Measurements from ENCODE around the gene ZNF862.

ZNF862 gene

DNA sequence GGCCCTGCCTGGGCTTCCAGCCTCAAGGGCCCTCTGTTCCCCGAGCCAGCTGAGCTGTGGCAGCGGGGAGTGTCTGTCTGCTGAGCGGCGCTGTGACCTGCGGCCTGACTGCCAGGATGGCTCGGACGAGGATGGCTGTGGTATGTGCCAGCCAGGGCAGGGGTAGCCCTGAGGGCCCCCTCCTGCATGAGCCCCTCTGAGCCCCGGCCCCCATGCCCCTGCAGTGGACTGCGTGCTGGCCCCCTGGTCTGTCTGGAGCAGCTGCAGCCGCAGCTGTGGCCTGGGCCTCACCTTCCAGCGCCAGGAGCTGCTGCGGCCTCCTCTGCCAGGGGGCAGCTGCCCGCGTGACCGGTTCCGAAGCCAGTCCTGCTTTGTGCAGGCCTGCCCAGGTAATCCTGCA lies 36.4 kb upstream of the ZNF862 start:
- TF ChIP-seq, protein P1, sequence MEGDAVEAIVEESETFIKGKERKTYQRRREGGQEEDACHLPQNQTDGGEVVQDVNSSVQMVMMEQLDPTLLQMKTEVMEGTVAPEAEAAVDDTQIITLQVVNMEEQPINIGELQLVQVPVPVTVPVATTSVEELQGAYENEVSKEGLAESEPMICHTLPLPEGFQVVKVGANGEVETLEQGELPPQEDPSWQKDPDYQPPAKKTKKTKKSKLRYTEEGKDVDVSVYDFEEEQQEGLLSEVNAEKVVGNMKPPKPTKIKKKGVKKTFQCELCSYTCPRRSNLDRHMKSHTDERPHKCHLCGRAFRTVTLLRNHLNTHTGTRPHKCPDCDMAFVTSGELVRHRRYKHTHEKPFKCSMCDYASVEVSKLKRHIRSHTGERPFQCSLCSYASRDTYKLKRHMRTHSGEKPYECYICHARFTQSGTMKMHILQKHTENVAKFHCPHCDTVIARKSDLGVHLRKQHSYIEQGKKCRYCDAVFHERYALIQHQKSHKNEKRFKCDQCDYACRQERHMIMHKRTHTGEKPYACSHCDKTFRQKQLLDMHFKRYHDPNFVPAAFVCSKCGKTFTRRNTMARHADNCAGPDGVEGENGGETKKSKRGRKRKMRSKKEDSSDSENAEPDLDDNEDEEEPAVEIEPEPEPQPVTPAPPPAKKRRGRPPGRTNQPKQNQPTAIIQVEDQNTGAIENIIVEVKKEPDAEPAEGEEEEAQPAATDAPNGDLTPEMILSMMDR (IDR thresholded peaks at IDR 0.05; ENCODE audit: extremely low read depth, missing control alignments): no peak
- no peak for DNase-seq (ENCODE audit: low spot score)

DNA sequence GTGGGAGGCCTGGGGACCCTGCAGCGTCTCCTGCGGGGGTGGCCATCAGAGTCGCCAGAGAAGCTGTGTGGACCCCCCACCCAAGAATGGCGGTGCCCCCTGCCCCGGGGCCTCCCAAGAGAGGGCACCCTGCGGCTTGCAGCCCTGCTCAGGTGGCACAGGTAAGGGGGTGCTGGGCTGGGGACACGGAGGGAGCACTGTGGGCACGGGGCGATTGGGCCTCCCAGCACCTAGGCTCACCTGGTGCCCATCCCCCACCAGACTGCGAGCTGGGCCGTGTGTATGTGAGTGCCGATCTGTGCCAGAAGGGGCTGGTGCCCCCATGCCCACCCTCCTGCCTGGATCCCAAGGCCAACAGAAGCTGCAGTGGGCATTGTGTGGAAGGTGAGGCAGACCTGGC lies 35.2 kb upstream of the ZNF862 start:
- DNase-seq (ENCODE audit: low spot score): no peak
- TF ChIP-seq, protein P1 (IDR thresholded peaks at IDR 0.05; ENCODE audit: extremely low read depth, missing control alignments): no peak

DNA sequence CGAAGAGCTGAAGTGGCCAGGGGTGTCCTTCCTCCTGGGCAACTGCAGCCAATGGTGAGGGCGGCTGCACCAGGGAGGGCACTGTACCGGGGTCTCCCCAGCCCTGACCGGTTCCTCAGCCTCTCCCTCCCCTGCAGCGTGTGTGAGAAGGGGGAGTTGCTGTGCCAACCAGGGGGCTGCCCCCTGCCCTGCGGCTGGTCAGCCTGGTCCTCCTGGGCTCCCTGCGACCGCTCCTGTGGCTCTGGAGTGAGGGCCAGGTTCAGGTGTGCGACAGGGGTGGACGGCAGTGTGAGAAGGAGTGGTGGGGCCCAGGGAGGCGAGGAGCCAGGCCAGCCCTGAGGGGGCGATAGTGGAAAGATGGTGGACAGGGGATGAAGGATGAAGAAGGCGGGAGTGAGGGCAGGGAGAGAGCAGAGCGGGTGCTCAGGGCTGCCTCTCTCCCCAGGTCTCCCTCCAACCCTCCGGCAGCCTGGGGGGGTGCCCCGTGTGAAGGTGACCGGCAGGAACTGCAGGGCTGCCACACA lies 34.6 kb upstream of the ZNF862 start:
- TF ChIP-seq, protein P1 (IDR thresholded peaks at IDR 0.05; ENCODE audit: extremely low read depth, missing control alignments): no peak
- no peak for DNase-seq (ENCODE audit: low spot score)

DNA sequence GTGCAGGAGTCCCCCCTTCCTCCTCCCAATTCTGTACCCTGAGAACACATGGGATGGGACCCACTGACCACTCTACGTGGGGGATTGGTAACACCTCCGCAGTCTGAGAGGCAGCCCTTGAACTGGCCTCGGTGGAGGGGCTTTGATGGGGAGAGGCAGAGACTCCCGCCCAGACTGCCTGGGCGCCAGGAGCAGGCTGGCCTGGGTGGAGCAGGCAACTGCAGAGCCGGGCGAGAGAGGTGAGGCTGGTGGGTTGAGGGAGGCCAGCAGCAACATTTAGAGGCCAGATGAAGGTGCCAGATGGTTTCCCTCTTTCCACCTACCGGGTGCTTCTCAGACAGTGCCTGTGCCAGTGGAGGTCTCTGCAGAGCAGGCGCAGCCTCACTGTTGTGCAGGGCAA lies 34.1 kb upstream of the ZNF862 start:
- no peak for DNase-seq (ENCODE audit: low spot score)
- TF ChIP-seq, protein P1 (IDR thresholded peaks at IDR 0.05; ENCODE audit: extremely low read depth, missing control alignments): no peak

DNA sequence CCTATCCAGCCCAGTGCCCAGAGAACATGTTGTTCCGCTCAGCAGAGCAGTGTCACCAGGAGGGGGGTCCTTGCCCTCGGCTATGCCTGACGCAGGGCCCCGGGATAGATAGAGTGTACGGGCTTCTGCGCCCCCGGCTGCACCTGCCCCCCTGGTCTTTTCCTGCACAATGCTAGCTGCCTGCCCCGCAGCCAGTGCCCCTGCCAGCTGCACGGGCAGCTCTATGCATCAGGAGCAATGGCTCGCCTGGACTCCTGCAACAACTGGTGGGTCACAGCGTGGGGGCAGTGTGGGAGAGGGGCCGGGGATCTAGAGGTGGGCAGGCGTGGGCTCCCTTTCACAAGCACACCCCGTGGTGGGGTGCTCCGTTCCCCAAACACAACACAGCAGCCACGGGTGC lies 31.4 kb upstream of the ZNF862 start:
- DNase-seq (ENCODE audit: low spot score): no peak
- TF ChIP-seq, protein P1 (IDR thresholded peaks at IDR 0.05; ENCODE audit: extremely low read depth, missing control alignments): no peak

DNA sequence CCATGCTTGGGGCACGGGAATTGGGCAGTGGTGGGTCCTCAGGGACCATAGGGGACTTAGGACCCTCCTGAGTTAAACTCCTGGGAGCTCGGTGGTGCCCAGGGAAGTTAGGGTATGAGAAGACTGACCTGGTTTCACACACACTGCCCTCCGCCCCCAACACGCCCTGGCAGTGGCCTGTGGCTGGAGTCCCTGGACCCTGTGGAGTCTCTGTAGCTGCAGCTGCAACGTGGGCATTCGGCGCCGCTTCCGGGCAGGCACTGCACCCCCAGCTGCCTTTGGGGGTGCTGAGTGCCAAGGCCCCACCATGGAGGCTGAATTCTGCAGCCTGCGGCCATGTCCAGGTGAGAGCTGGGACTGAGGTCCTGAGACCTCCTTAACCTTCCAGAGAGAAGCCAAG lies 29.9 kb upstream of the ZNF862 start:
- TF ChIP-seq, protein P1 (IDR thresholded peaks at IDR 0.05; ENCODE audit: extremely low read depth, missing control alignments): no peak

DNA sequence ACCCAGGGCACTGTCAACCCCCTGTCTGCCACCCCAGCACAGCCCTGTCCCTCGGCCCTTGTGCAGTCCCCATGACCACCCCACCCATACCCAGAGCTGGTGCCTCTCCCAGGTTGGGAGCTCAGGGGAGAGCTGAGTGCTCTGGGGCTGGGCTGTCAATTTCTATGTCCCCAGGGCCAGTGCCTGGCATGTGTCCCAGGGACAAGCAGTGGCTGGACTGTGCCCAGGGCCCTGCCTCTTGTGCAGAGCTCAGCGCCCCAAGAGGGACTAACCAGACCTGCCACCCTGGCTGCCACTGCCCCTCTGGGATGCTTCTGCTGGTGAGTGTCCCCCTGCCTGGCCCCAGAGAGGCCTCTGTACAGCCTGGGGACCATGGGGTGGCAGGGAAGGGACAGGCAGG lies 29.0 kb upstream of the ZNF862 start:
- TF ChIP-seq, protein P1 (IDR thresholded peaks at IDR 0.05; ENCODE audit: extremely low read depth, missing control alignments): no peak
- no peak for DNase-seq (ENCODE audit: low spot score)

More for the DNA sequence above, 29.9 kb upstream of the ZNF862 start:
- no peak for DNase-seq (ENCODE audit: low spot score)

All from GM20000 (cell line).